Germinal center (tissue), 1 donor: ENCODE measurements around the gene SCD5.

Source experiments
- DNase-seq: peaks from one replicate; pipeline ENCODE4 v3.0.0; 2012; ENCODE audit warnings: mixed read lengths, low spot score

Gene SCD5

GRCh38 chr4:82691431-82691830 is 107.2 kb downstream of the SCD5 start:
- DNase-seq = no peak

- no peak for DNase-seq
These were observed 110.4 kb downstream of the SCD5 start for GRCh38 chr4:82688091-82688795.

DNA sequence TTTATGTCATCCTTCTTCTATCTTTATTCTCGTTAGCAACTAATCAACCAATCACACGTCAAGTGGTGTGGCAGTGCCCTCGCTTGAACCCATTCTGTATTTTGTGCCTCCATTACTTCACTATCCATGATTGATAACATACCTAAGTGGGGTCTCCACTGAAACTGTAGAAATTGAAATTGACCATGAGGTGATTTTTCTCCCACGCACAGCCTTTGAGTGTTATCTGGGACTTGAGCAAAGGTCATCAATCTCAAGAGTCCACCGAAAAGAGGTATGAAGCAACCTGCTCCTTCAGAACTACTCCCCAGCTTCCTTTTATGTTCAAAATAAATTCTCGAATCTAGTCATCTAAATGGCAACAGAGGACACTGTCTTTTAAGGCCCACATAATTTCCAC is 111.1 kb downstream of the SCD5 start:
- no peak for DNase-seq

DNA sequence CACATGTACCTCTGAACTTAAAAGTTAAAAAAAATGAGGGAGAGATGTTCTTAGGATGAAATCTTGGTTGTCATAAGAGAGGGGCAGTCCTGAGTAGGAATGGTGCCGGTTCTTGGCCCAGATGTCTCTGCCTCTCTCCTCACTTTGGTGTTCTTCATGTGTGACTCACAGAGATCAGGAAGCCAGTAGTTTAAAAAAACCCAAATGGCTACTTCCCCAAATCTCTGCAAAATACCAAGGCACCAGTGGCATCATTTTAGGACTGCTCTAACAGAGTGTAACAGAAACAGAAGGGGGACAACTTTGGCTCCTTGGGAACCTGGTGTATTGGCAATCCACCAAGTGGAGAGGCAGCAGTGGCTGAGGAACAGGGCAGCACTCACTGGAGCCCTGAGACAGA is 116.8 kb downstream of the SCD5 start:
- no peak for DNase-seq

- DNase-seq = no peak
These were observed 117.8 kb downstream of the SCD5 start for GRCh38 chr4:82680834-82681233.

GRCh38 chr4:82679531-82679930 is 119.1 kb downstream of the SCD5 start:
- no peak for DNase-seq

DNA sequence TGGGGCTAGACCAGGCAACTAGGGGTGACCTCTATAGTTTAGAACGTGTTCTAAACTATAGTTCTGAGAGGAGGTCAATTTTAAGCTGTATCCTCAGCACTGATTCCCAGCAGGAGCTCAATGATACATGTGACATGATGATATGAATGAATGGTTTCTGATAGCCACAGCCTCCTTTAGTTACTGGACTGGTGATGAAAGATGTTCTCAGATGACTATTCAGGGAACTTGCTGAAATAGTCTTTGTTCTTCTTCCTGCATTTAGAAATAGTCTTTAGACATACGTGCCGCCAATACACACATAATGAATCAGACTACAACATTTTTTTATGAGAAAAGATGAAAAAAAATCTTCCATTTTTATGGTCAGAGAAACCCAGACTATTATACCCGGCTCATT is 120.5 kb downstream of the SCD5 start:
- no peak for DNase-seq

GRCh38 chr4:82677327-82677726 is 121.3 kb downstream of the SCD5 start:
- DNase-seq = no peak

- DNase-seq = no peak
These were observed 130.7 kb downstream of the SCD5 start for GRCh38 chr4:82667761-82668480.

DNA sequence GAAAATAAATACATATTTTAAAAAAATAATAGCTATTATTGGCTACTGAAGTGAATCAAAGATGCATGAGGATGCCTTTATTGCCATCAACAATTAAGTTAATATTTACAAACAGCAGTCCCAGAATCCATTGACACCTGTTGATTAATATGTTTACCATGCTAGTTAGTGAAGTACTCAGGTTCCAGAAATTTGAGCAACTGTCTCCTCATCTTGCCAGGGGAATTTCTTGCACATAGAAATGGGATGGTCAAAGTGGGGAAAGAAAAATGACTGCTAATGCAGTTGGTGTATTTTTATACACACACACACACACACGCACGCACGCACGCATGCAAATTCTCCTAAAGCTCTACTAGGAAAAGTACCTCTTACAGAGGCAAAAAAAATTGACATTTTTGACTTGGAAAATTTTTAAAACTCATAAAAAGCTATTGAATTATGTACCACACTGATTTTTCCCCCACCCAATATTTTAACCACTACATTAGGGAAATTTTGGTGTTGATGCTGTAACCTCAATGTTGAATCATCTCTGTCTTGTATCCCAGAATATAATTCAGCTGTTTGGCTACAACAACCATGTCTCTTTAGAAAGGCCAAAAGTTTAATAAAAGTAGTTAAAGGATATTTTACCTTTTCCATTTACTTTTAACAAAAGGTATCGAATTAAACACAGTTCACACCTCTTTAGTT is 131.5 kb downstream of the SCD5 start:
- no peak for DNase-seq

DNA sequence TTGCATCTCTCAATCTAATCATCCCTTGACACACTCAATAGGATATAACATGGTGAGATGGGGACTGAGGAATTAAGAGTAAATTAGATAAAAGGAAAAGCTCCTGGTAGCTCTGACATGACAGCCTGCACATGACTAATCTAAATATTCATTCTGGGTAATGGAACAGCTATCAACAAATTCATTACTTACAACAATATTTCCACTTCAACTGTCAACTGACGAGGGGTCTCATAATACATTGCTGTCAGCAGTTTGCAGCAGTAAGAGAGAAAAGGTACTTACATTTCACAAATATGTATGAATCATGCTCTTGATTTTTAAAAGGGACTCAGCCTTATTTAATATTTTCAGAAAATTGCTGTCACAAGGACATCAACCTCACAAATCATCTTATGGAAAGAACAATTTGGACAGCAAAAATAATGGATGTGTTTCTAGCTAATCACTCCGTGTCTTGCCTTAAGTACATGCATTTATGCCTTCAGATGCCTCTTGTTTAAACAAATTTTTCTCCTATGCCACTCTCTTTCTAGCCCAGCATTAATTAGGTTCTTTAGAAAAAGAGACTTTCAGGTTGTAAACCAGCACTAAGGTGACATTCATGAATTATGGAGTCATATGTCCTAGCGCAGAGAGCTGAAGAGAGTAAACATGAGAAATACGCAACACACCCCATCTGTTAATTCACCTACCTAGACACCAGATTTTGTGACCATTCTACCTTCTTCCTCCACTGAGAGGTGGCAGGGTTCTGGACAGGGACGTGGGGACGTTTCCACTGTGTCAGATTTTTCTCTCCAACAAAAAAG is 137.2 kb downstream of the SCD5 start:
- no peak for DNase-seq

- no peak for DNase-seq
These were observed 146.5 kb downstream of the SCD5 start for GRCh38 chr4:82652062-82652461.

DNA sequence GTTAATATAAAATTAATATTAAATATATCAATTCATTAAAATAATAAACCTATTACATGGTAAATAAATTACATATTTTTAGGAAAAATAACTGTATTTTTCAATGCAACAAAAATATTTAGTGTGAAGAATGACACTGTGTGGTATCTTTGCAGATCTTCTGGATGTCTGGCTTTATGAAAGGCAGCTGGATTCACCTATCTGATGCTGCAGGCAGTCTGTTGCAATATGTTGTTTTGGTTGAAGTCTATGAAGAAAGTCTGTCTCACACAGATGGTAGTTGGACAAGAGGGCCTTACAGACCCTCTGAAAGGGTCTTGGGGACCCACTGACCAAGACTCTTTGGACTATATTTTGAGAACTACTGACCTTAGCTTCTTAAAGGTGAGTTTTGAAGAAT is 147.7 kb downstream of the SCD5 start:
- DNase-seq = no peak

DNA sequence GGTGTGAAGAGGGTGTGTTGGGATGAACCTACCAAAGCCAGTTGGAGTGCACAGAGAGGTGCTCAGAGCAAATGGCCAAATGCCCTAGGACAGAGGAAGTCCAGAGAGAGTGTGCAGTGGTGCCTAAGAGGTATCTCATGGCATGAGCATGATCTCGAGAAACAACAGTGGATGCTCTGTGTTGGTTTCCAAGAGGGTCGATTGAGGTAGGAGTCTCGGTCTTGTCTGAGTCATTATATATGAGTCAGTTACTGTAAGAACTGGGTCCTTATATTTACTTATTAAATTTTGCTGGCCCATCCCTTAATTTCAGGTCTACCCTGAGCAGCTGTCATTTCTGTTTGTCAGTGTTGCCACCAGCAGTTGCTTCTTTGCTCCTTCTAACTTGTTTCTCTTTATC is 150.2 kb downstream of the SCD5 start:
- DNase-seq = no peak

- DNase-seq = no peak
These were observed 152.5 kb downstream of the SCD5 start for GRCh38 chr4:82645936-82646565.

DNA sequence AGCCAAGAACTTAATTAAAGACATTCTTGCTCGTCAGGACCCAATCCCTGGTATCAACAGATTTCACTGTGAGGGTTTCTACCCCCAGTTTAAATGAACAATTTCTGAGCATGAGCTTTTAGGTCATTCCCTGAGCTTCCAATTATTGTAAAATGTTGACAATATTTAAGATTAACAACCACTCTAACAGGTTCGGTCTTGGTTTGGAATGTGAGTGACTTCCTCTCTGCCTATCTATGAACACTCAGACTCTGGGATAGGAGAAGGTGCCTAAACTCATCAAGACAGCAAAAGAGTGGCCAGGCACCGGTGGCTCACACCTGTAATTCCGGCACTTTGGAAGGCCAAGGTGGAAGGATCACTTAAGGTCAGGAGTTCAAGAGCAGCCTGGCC is 153.9 kb downstream of the SCD5 start:
- no peak for DNase-seq

DNA sequence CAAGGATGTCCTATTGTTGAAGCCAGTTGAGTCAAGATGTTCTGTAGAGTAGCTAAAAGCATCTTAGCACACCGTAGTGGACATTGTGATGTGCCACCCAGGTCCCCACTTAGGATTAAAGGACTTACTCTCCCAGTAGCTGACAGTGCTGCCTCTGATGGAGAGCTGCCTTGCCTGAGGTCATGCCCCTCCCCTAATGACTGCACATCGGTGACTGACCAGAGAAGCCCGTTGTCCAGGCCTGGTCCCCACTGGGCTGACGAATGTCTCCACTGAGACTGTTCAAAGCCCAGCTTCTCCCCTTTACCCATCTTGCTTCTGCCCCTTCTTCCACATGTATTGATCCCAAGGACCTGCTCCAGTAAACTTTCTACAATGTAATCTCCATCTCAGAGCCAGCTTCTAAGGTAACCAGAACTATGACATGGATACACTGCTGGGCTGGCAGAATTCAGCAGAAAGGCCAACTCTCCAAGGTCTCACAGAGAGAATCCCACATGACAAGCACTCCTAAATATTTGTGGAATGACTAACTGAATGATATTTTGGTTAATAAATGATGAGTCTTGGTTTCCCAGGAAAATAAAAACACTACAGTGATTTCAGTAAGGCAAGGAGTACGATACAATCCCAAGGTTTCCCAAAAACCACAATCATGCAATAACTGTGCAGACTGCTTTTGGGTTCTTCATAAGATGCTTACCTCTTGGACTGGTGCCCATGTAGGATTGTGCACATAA is 154.4 kb downstream of the SCD5 start:
- DNase-seq = no peak

- DNase-seq = no peak
These were observed 156.3 kb downstream of the SCD5 start for GRCh38 chr4:82642331-82642730.

DNA sequence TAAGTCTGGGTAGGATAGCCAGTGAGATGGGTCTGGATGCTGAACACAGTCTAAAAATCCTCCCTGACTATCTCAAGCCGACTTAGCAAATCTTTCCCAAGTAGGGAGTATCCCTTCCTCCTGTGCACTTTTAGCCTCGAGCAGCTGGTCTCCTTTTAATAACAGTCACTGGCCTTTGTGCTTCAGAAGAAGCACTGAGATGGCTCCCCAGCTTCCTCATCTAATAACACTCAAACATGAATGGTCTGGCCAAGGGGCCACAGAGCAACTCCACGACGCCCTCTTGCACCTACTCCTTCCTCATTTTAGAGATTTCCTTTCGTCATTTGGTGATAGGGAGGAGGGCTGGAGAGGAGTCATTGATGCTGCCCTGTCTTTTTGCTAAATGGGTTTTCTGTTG is 158.1 kb downstream of the SCD5 start:
- no peak for DNase-seq

- DNase-seq = no peak
These were observed 158.6 kb downstream of the SCD5 start for GRCh38 chr4:82639971-82640370.

DNA sequence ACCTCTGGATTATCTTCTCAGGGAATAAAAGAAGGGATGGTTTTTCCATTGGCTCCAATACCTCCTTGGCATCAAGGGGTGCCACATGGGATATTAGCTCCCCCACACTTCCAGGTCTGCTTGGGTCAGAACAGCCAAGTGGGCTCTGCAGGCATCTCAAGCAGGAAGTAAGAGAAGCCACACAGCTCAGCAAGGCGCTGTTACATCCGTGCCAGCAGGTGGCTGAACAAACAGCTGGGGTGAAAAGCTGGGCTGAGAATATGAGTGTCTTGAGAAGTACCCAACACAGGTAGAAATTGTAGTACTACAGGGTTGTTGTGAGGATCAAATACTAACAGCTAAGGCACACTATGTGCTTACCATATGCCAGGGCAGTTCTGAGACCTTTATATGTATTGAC is 160.1 kb downstream of the SCD5 start:
- no peak for DNase-seq
